Uterus (tissue), 2 donors: Measurements from ENCODE around the gene CCDC91.

Experiments used
- POLR2A ChIP-seq, 2 donors: fragments of 450-650 bp; IDR thresholded peaks; one replicate each; pipeline ENCODE4 v1.6.1; 2016; ENCODE audit warnings: antibody characterized with exemption in 2 of 2, mild to moderate bottlenecking in 1 of 2, moderate library complexity in 1 of 2
- TF ChIP-seq, protein P1 (sequence below), 4 experiments: fragments of 200-600 bp in 2 of 4; fragments of 450-650 bp in 2 of 4; sonication (generic) in 2 of 4; IDR thresholded peaks; one replicate each; pipeline ENCODE4 v1.5.1; 2016 to 2019; ENCODE audit warnings: antibody characterized with exemption in 4 of 4, mild to moderate bottlenecking in 2 of 4, moderate library complexity in 1 of 4

DNA sequence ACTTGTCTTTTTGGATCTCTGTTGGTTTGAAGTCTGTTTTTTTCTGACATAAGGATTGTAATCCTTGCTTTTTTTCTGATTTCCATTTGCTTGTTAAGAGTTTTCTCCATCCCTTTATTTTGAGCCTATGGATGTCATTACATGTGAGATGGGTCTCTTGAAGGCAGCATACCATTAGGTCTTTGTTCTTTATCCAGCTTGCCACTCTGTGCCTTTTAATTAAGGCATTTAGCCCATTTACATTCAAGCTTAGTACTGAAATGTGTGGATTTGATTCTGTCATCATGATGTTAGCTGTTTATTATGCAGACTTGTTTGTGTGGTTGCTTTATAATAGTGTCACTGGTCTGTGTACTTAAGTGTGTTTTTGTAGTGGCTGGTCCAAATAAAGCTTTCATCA, 100.0 kb downstream of the CCDC91 start:
- TF ChIP-seq, protein P1, sequence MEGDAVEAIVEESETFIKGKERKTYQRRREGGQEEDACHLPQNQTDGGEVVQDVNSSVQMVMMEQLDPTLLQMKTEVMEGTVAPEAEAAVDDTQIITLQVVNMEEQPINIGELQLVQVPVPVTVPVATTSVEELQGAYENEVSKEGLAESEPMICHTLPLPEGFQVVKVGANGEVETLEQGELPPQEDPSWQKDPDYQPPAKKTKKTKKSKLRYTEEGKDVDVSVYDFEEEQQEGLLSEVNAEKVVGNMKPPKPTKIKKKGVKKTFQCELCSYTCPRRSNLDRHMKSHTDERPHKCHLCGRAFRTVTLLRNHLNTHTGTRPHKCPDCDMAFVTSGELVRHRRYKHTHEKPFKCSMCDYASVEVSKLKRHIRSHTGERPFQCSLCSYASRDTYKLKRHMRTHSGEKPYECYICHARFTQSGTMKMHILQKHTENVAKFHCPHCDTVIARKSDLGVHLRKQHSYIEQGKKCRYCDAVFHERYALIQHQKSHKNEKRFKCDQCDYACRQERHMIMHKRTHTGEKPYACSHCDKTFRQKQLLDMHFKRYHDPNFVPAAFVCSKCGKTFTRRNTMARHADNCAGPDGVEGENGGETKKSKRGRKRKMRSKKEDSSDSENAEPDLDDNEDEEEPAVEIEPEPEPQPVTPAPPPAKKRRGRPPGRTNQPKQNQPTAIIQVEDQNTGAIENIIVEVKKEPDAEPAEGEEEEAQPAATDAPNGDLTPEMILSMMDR (IDR thresholded peaks at IDR 0.05) = no peak
- no peak for TF ChIP-seq POLR2A (IDR thresholded peaks at IDR 0.05)
